ENCODE measurements around the gene SANBR. TPM values are rescaled to one million over a fixed set of nuclear protein-coding genes. Genes with fewer than 3 reads are reported as not detected.

The SANBR gene
- total RNA-seq, 6 experiments from 2014 or later: 5.1 to 9.8 (median 8.4) TPM

- H3K4me1 Mint-ChIP-seq (ENCODE audit: low read depth): no peaks in the 10 kb centered on the region
- no peaks in the 10 kb centered on the region for H3K27me3 Mint-ChIP-seq (ENCODE audit: insufficient read depth)
- TF ChIP-seq CTCF (IDR thresholded peaks at IDR 0.05): no peak
- no peaks in the 10 kb centered on the region; the same call in 1 of the 2 replicates for H3K9me3 Mint-ChIP-seq
- peaks cover 34% of the 10 kb centered on the region for H3K36me3 Mint-ChIP-seq (ENCODE audit: low read depth)
- H3K27ac Mint-ChIP-seq: no peak overlapping the region
- DNase-seq: no peak
- no peak overlapping the region for H3K4me3 Mint-ChIP-seq
These were observed 46.0 kb downstream of the SANBR start for GRCh38 chr2:61111708-61112107.

- H3K9me3 Mint-ChIP-seq: no peaks in the 10 kb centered on the region; the same call in 1 of the 2 replicates
- TF ChIP-seq CTCF (IDR thresholded peaks at IDR 0.05): no peak
- H3K36me3 Mint-ChIP-seq (ENCODE audit: low read depth): peaks cover 44% of the 10 kb centered on the region
- no peak overlapping the region for H3K27ac Mint-ChIP-seq
- H3K4me1 Mint-ChIP-seq (ENCODE audit: low read depth): peaks cover 13% of the 10 kb centered on the region
- DNase-seq: no peak
- H3K4me3 Mint-ChIP-seq: no peak overlapping the region
- H3K27me3 Mint-ChIP-seq (ENCODE audit: insufficient read depth): no peaks in the 10 kb centered on the region
These were observed 48.5 kb downstream of the SANBR start for GRCh38 chr2:61114147-61114546.

Other genes with a start within 250 kb of the SANBR start
- 1 to 10 TPM; 2.5 to 3.9 (median 3.3) TPM for gene REL, start 184.3 kb upstream of the SANBR start, total RNA-seq (2021; fragmentation: NEBNext Ultra II Directional; extraction: Animal tissue kit (Norgen Biotek cat#: 25700))
- 10 to 100 TPM; 21.2 to 24.1 (median 22.4) TPM for gene PEX13, start 48.2 kb upstream of the SANBR start, total RNA-seq (2021; fragmentation: NEBNext Ultra II Directional; extraction: Animal tissue kit (Norgen Biotek cat#: 25700))
- gene PUS10, start 47.6 kb upstream of the SANBR start, total RNA-seq (2021; fragmentation: NEBNext Ultra II Directional; extraction: Animal tissue kit (Norgen Biotek cat#: 25700)): 1 to 10 TPM; 4.2 to 6.1 (median 5.3) TPM
- 10 to 100 TPM; 13.5 to 23.0 (median 20.7) TPM for gene C2orf74, start 96.3 kb downstream of the SANBR start, total RNA-seq (2021; fragmentation: NEBNext Ultra II Directional; extraction: Animal tissue kit (Norgen Biotek cat#: 25700))